Mucosa of stomach (tissue), 1 donor: ENCODE data around the gene TRAF6.
"Not testable (repeated sequence)": the region's sequence is repeated elsewhere in the genome, so short reads cannot be mapped to it uniquely, and the experiment has no call there.

Experiments used
- H3K27me3 ChIP-seq: one replicate; pipeline ENCODE4 v1.7.0; 2013; ENCODE audit warnings: mild to moderate bottlenecking, low read length; ENCODE audit not compliant: control insufficient read depth, insufficient read depth
- H3K36me3 ChIP-seq: one replicate; pipeline ENCODE4 v1.7.0; 2013; ENCODE audit warnings: low read length; ENCODE audit not compliant: control insufficient read depth, insufficient read depth
- H3K4me1 ChIP-seq: one replicate; pipeline ENCODE4 v1.7.0; 2013; ENCODE audit warnings: mild to moderate bottlenecking, low read length; ENCODE audit not compliant: control insufficient read depth, insufficient read depth
- H3K4me3 ChIP-seq: one replicate; pipeline ENCODE4 v1.7.0; 2013; ENCODE audit warnings: low read length
- H3K9ac ChIP-seq: one replicate; pipeline ENCODE4 v1.7.0; 2013; ENCODE audit warnings: mild to moderate bottlenecking, low read length, moderate library complexity
- H3K9me3 ChIP-seq: one replicate; pipeline ENCODE4 v1.7.0; 2013; ENCODE audit warnings: mild to moderate bottlenecking, low read length, moderate library complexity; ENCODE audit not compliant: control insufficient read depth
- donor health status: Pancreatic carcinoma.

TRAF6 gene

GRCh38 chr11:36511062-36511461 lies 990 bp upstream of the TRAF6 start:
- not testable (repeated sequence) for H3K9me3 ChIP-seq, H3K4me1 ChIP-seq, H3K9ac ChIP-seq, H3K27me3 ChIP-seq, H3K36me3 ChIP-seq
- H3K4me3 ChIP-seq, result peak overlapping the region; percentile 90

- Histone ChIP-seq H3K4me3 (peak overlapping the region; percentile 90), H3K9ac (peak overlapping the region; percentile 93), H3K4me1 (no peaks in the 10 kb centered on the region), H3K9me3 (no peaks in the 10 kb centered on the region), H3K36me3 (no peaks in the 10 kb centered on the region), H3K27me3 (no peaks in the 10 kb centered on the region)
These were observed 496 bp upstream of the TRAF6 start for GRCh38 chr11:36510594-36510942.

- Histone ChIP-seq H3K27me3 (no peaks in the 10 kb centered on the region), H3K4me3 (peak overlapping the region; percentile 90), H3K9ac (peak overlapping the region; percentile 93), H3K9me3 (no peaks in the 10 kb centered on the region), H3K4me1 (no peaks in the 10 kb centered on the region), H3K36me3 (no peaks in the 10 kb centered on the region)
These were observed 852 bp downstream of the TRAF6 start for GRCh38 chr11:36509201-36509639.

- Histone ChIP-seq H3K4me3 (peak overlapping the region; percentile 90), H3K27me3 (no peaks in the 10 kb centered on the region), H3K36me3 (no peaks in the 10 kb centered on the region), H3K9me3 (no peaks in the 10 kb centered on the region), H3K9ac (peak overlapping the region; percentile 93), H3K4me1 (no peaks in the 10 kb centered on the region)
These were observed 1.3 kb downstream of the TRAF6 start for GRCh38 chr11:36508743-36509142.

GRCh38 chr11:36507824-36508489 lies 2.1 kb downstream of the TRAF6 start:
- H3K4me3 ChIP-seq, result no peak overlapping the region
- H3K9ac ChIP-seq, result peak overlapping the region; percentile 93
- H3K9me3 ChIP-seq, result no peaks in the 10 kb centered on the region
- H3K27me3 ChIP-seq, result no peaks in the 10 kb centered on the region
- H3K4me1 ChIP-seq, result no peaks in the 10 kb centered on the region
- H3K36me3 ChIP-seq, result no peaks in the 10 kb centered on the region

GRCh38 chr11:36501236-36501635 lies 8.8 kb downstream of the TRAF6 start:
- Histone ChIP-seq H3K4me1 (peaks cover 5% of the 10 kb centered on the region), H3K4me3 (no peak overlapping the region), H3K27me3 (no peaks in the 10 kb centered on the region), H3K36me3 (no peaks in the 10 kb centered on the region), H3K9me3 (no peaks in the 10 kb centered on the region), H3K9ac (no peak overlapping the region)

GRCh38 chr11:36500315-36500721 lies 9.8 kb downstream of the TRAF6 start:
- Histone ChIP-seq H3K36me3 (no peaks in the 10 kb centered on the region), H3K9ac (peak overlapping the region; percentile 40), H3K4me1 (peaks cover 5% of the 10 kb centered on the region), H3K27me3 (no peaks in the 10 kb centered on the region), H3K9me3 (no peaks in the 10 kb centered on the region), H3K4me3 (no peak overlapping the region)

- no peaks in the 10 kb centered on the region for H3K9me3 ChIP-seq
- H3K4me3 ChIP-seq, result no peak overlapping the region
- no peak overlapping the region for H3K9ac ChIP-seq
- H3K4me1 ChIP-seq, result peaks cover 5% of the 10 kb centered on the region
- H3K36me3 ChIP-seq, result no peaks in the 10 kb centered on the region
- no peaks in the 10 kb centered on the region for H3K27me3 ChIP-seq
These were observed 10.8 kb downstream of the TRAF6 start for GRCh38 chr11:36499315-36499714.

- Histone ChIP-seq H3K9me3 (no peaks in the 10 kb centered on the region), H3K4me3 (no peak overlapping the region), H3K9ac (no peak overlapping the region), H3K27me3 (no peaks in the 10 kb centered on the region), H3K4me1 (peaks cover 5% of the 10 kb centered on the region), H3K36me3 (no peaks in the 10 kb centered on the region)
These were observed 11.4 kb downstream of the TRAF6 start for GRCh38 chr11:36498721-36499120.

GRCh38 chr11:36493332-36493731 lies 16.7 kb downstream of the TRAF6 start:
- H3K9me3 ChIP-seq, result no peaks in the 10 kb centered on the region
- H3K4me3 ChIP-seq, result no peak overlapping the region
- H3K27me3 ChIP-seq, result no peaks in the 10 kb centered on the region
- H3K9ac ChIP-seq, result no peak overlapping the region
- no peaks in the 10 kb centered on the region for H3K4me1 ChIP-seq
- no peaks in the 10 kb centered on the region for H3K36me3 ChIP-seq

GRCh38 chr11:36492724-36493304 lies 17.3 kb downstream of the TRAF6 start:
- no peaks in the 10 kb centered on the region for H3K27me3 ChIP-seq
- H3K9ac ChIP-seq, result no peak overlapping the region
- H3K4me3 ChIP-seq, result no peak overlapping the region
- no peaks in the 10 kb centered on the region for H3K9me3 ChIP-seq
- H3K4me1 ChIP-seq, result no peaks in the 10 kb centered on the region
- no peaks in the 10 kb centered on the region for H3K36me3 ChIP-seq

- no peaks in the 10 kb centered on the region for H3K9me3 ChIP-seq
- no peaks in the 10 kb centered on the region for H3K4me1 ChIP-seq
- H3K9ac ChIP-seq, result no peak overlapping the region
- no peak overlapping the region for H3K4me3 ChIP-seq
- H3K27me3 ChIP-seq, result no peaks in the 10 kb centered on the region
- no peaks in the 10 kb centered on the region for H3K36me3 ChIP-seq
These were observed 19.9 kb downstream of the TRAF6 start for GRCh38 chr11:36490026-36490806.
